T-cell (primary cell): Measurements from ENCODE around the gene RARRES1. TPM values are rescaled to one million over a fixed set of nuclear protein-coding genes. Genes with fewer than 3 reads are reported as not detected.

ENCODE experiments used
- ATAC-seq, 4 experiments: fragments of 200-7000 bp in 3 of 4; fragments of 150-1000 bp in 1 of 4; cut with Tn5 transposase; replicated peaks in 1 of 4; 1 replicate in 3 of 4; 2 replicates in 1 of 4; pipeline ENCODE4 v1.10.0; 2021; ENCODE audit warnings: moderate library complexity in 3 of 4, mild to moderate bottlenecking in 2 of 4, moderate number of reproducible peaks in 1 of 4
- CTCF ChIA-PET, 2 donors: fragments of 300-600 bp; sonication (Branson Sonifier 250); formaldehyde crosslinking; loops; one replicate each; lab custom pipeline; 2022; ENCODE audit warnings: antibody characterized with exemption in 2 of 2; lab: Charles Lee
- POLR2A ChIA-PET, 2 donors: fragments of 300-600 bp; sonication (Branson Sonifier 250); formaldehyde crosslinking; loops; one replicate each; lab custom pipeline; 2022; ENCODE audit warnings: antibody characterized with exemption in 2 of 2; lab: Charles Lee
- DNase-seq, 35 experiments: peaks; one replicate each; pipeline versions ENCODE4 v3.0.0 to v3.0.0-alpha.2; 2013 to 2023
- H3K27ac ChIP-seq: one replicate; pipeline ENCODE4 v1.5.1; 2013; ENCODE audit warnings: low read length
- H3K27me3 ChIP-seq, 2 experiments: replicated peaks in 1 of 2; 1 replicate in 1 of 2; 2 replicates in 1 of 2; pipeline versions ENCODE4 v1.6.1 to v1.7.0; 2013; ENCODE audit warnings: low read length in 1 of 2, mixed read lengths in 1 of 2; ENCODE audit not compliant: control insufficient read depth in 2 of 2, insufficient read depth in 2 of 2; ENCODE audit errors: extremely low read depth in 1 of 2
- H3K36me3 ChIP-seq, 2 donors: 1 replicate in 1 of 2; 2 replicates in 1 of 2; pipeline versions ENCODE4 v1.6.1 to v1.7.0; 2013; ENCODE audit warnings: low read length in 1 of 2; ENCODE audit not compliant: control insufficient read depth in 2 of 2, insufficient read depth in 1 of 2; ENCODE audit errors: extremely low read depth in 1 of 2
- H3K4me1 ChIP-seq, 2 experiments: 1 replicate in 1 of 2; 2 replicates in 1 of 2; pipeline versions ENCODE4 v1.6.1 to v1.7.0; 2013; ENCODE audit warnings: low read length in 2 of 2, mixed read lengths in 1 of 2; ENCODE audit not compliant: insufficient read depth in 2 of 2, control insufficient read depth in 1 of 2; ENCODE audit errors: extremely low read depth in 1 of 2
- H3K4me3 ChIP-seq, 2 donors: 1 replicate in 1 of 2; 2 replicates in 1 of 2; pipeline versions ENCODE4 v1.5.1 to v1.7.0; 2013; ENCODE audit warnings: mild to moderate bottlenecking in 2 of 2, low read length in 1 of 2, moderate library complexity in 1 of 2; ENCODE audit not compliant: control insufficient read depth in 1 of 2; ENCODE audit errors: extremely low read depth in 1 of 2
- H3K9me3 ChIP-seq: 2 replicates; pipeline ENCODE4 v1.7.0; 2013
- H3K27ac Mint-ChIP-seq, 2 donors: one replicate each; pipeline ENCODE4 v1.8.0; 2020 to 2021; ENCODE audit warnings: mild to moderate bottlenecking in 2 of 2, mixed read lengths in 2 of 2
- H3K27me3 Mint-ChIP-seq, 2 donors: one replicate each; pipeline ENCODE4 v1.8.0; 2021 to 2022; ENCODE audit warnings: mixed read lengths in 2 of 2
- H3K36me3 Mint-ChIP-seq: one replicate; pipeline ENCODE4 v1.8.0; 2021; ENCODE audit warnings: mixed read lengths
- H3K4me1 Mint-ChIP-seq, 3 donors: one replicate each; pipeline ENCODE4 v1.8.0; 2020 to 2022; ENCODE audit warnings: mixed read lengths in 3 of 3, mild to moderate bottlenecking in 1 of 3
- H3K4me3 Mint-ChIP-seq, 3 donors: one replicate each; pipeline ENCODE4 v1.8.0; 2020 to 2022; ENCODE audit warnings: mild to moderate bottlenecking in 3 of 3, mixed read lengths in 3 of 3, moderate library complexity in 3 of 3
- H3K9me3 Mint-ChIP-seq, 3 donors: one replicate each; pipeline ENCODE4 v1.8.0; 2020 to 2022; ENCODE audit warnings: mixed read lengths in 3 of 3
- WGBS: methylation state at CpG from one replicate; pipeline ENCODE4 v1.1.5; 2013; ENCODE audit warnings: missing lambda C conversion rate; ENCODE audit not compliant: insufficient coverage; 5-methylcytosine and 5-hydroxymethylcytosine counted together
- total RNA-seq, 35 experiments: library from RNA in 6 of 35; stranded (reverse) in 6 of 35; fragments of 120-200 nt in 1 of 35; gene quantifications; one replicate each; pipeline versions ENCODE4 v1.2.1 to v1.2.4 and lab custom pipeline; 2013 to 2026

The RARRES1 gene
- total RNA-seq, 5 donors from 2014 or later (not counting 1 experiment from before 2014, with no cell fraction given), result not detected

GRCh38 chr3:158771577-158771976 is 39.3 kb upstream of the RARRES1 start:
- POLR2A ChIA-PET, result no interaction called here
- no peaks in the 10 kb centered on the region for H3K27me3 Mint-ChIP-seq
- H3K27ac Mint-ChIP-seq, result no peak overlapping the region

DNA sequence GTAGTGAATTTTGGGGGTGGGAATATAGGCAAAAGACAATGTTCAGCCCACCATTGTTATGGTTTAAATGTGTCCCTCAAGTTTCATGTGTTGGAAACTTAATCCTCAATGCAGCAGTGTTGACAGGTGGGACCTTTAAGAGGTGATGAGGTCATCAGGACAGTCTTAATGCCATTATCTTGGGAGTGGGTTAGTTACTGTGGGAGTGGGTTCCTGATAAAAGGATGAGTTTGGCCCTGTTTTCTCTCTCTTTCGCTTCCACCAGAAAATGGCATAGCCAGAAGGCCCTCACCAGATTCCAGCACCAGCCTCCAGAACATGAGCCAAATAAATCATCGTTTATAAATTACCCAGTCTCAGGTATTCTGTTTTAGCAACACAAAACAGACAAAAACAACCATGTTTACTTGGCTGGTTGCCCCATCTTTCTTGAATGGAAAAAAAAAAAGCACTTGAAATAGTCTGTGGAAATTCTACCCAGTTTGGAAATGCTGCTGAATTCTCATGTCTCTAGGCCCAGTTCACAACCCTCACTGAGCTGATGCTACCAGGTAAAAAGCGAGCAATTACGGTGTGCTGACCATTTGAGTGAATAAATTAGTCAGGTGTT is 38.6 kb upstream of the RARRES1 start:
- POLR2A ChIA-PET, result no interaction called here
- no peaks in the 10 kb centered on the region for H3K36me3 ChIP-seq
- H3K27ac ChIP-seq, result no peak overlapping the region
- no peaks in the 10 kb centered on the region for H3K9me3 ChIP-seq
- H3K4me3 Mint-ChIP-seq, result no peak overlapping the region
- peaks cover 3% of the 10 kb centered on the region for H3K36me3 Mint-ChIP-seq
- no peaks in the 10 kb centered on the region for H3K4me1 ChIP-seq
- no peaks in the 10 kb centered on the region for H3K27me3 Mint-ChIP-seq
- ATAC-seq (no peak), DNase-seq (no peak)
- H3K27ac Mint-ChIP-seq, result no peak overlapping the region
- CTCF ChIA-PET, result interaction anchor here in 1 of 2 donors (0.5 kb wide), 1 partner anchor 239 kb away, joined by 3 read pairs; no protein-coding TSS in a partner anchor
- 100% methylated on average over 1 of the region's 4 CpGs for WGBS
- no peaks in the 10 kb centered on the region for H3K27me3 ChIP-seq
- peaks cover 1 to 4% (median 3%) of the 10 kb centered on the region in 3 donors for H3K4me1 Mint-ChIP-seq
- H3K9me3 Mint-ChIP-seq, result no peaks in the 10 kb centered on the region
- no peak overlapping the region for H3K4me3 ChIP-seq

More at GRCh38 chr3:158771577-158771976, 39.3 kb upstream of the RARRES1 start:
- Histone ChIP-seq H3K36me3 (no peaks in the 10 kb centered on the region), H3K27me3 (no peaks in the 10 kb centered on the region), H3K9me3 (no peaks in the 10 kb centered on the region), H3K4me3 (no peak overlapping the region), H3K27ac (no peak overlapping the region), H3K4me1 (no peaks in the 10 kb centered on the region)
- DNase-seq (no peak), ATAC-seq (no peak)
- WGBS, result 100% methylated on average over 1 of the region's 1 CpG
- H3K4me1 Mint-ChIP-seq, result peaks cover 1 to 4% (median 3%) of the 10 kb centered on the region in 3 donors
- H3K36me3 Mint-ChIP-seq, result peaks cover 3% of the 10 kb centered on the region
- CTCF ChIA-PET, result no interaction called here
- H3K4me3 Mint-ChIP-seq, result no peak overlapping the region
- H3K9me3 Mint-ChIP-seq, result no peaks in the 10 kb centered on the region

DNA sequence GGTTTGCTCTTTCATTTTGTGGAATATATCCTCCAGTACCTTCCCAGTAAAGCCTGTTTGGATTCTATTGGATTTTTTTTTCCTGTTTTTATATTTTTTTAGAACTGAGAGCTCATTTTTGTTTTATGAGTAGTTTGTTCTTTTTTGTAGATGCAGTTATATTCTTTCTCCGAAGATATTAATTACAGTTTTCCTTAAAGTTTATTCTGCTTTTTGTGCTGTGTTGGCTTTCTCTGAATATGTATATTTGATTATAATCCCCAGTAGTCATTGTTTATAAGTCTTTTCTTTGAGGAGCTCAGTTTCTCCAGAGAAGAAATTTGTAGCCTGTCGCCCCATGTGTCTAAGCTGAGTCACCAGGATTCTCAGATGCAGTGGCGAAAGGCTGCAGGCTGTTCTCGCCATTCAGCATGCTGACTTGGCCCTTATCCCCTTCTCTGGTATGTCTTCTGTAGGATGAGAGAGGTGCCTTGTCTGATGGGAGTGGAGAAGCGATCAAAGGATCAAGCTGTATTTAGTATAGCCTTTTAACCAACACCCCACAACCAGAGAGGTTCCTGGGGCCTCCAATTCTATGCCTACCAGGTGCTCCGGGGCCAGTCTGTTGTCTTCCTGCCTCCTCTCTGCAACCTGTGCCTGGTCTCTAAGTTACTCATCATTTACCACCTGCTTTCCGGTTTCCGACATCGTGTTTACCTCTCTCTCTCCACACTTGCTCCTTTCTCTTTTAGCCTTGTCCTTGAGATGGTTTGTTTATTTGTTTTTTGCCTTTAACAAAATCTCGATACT is 37.9 kb upstream of the RARRES1 start:
- Histone ChIP-seq H3K4me3 (no peak overlapping the region), H3K27me3 (no peaks in the 10 kb centered on the region), H3K27ac (no peak overlapping the region), H3K4me1 (no peaks in the 10 kb centered on the region), H3K36me3 (no peaks in the 10 kb centered on the region), H3K9me3 (no peaks in the 10 kb centered on the region)
- no peak for ATAC-seq
- ChIA-PET CTCF (interaction anchor here in 1 of 2 donors (0.5 kb wide), 1 partner anchor 238 kb away, joined by 3 read pairs; no protein-coding TSS in a partner anchor), POLR2A (no interaction called here)
- Mint-ChIP-seq H3K27me3 (no peaks in the 10 kb centered on the region), H3K9me3 (no peaks in the 10 kb centered on the region), H3K27ac (no peak overlapping the region), H3K4me3 (no peak overlapping the region), H3K36me3 (peaks cover 3% of the 10 kb centered on the region), H3K4me1 (no peaks in the 10 kb centered on the region)
- 79% methylated on average over 3 of the region's 10 CpGs for WGBS
- DNase-seq, result no peak

DNA sequence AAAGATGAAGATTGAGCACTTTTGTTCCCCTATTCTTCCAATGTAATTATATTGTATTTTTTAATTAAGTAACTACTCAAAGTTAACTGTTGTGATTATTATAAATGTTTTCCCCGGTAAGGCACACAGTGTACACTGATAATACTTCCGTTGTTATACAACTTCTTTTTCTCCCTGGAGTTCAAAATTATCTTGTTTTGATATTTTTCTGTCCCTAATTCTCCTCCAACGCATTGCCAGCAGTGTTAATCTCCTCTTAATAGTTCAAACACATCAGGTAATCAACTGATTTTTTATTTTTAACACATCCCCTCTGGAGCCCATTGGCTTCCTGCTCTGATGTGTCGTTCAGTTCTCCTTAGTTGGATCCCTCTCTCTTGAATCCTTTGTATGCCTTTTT is 37.3 kb upstream of the RARRES1 start:
- no peak overlapping the region for H3K4me3 ChIP-seq
- no peaks in the 10 kb centered on the region for H3K27me3 ChIP-seq
- ATAC-seq (no peak), DNase-seq (no peak)
- Mint-ChIP-seq H3K36me3 (peaks cover 3% of the 10 kb centered on the region), H3K27ac (no peak overlapping the region), H3K9me3 (no peaks in the 10 kb centered on the region), H3K27me3 (no peaks in the 10 kb centered on the region), H3K4me1 (no peaks in the 10 kb centered on the region), H3K4me3 (no peak overlapping the region)
- H3K9me3 ChIP-seq, result no peaks in the 10 kb centered on the region
- CTCF ChIA-PET, result no interaction called here
- no peaks in the 10 kb centered on the region for H3K4me1 ChIP-seq
- no peaks in the 10 kb centered on the region for H3K36me3 ChIP-seq
- H3K27ac ChIP-seq, result no peak overlapping the region
- POLR2A ChIA-PET, result no interaction called here
- WGBS, result 80% methylated on average over 1 of the region's 4 CpGs

DNA sequence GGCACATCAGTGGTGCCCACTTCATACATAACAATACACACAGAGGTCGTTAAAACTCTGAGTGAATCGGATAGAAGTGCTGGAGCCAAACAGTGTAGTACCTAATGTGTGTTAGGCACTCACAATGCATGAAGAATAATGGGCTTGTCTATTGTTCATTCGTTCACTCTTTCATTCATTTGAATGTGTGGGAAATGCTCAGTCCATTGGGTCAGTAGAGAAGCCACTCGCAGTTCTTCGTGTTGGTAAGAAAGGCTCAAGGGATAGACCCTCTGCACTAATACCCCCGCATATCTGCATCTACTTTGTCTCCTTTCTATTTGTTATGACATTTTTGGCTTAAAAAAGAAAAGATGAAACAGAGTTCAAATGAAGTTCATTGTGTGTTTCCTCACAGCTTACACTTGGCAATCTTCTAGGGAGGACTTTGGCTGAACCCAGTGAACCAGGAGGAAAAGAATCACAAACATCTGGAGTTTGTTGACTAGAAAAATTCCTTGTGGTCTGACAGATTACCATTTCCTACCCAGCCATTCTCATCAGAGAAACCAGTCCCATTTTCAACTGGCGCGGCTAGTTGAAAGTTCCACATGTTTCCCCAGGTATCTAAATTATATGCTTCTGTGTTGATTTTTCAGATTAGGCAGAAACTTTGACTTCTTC is 36.8 kb upstream of the RARRES1 start:
- no peaks in the 10 kb centered on the region for H3K27me3 ChIP-seq
- Mint-ChIP-seq H3K27ac (no peak overlapping the region), H3K27me3 (no peaks in the 10 kb centered on the region), H3K4me3 (no peak overlapping the region), H3K4me1 (no peaks in the 10 kb centered on the region), H3K9me3 (no peaks in the 10 kb centered on the region), H3K36me3 (peaks cover 3% of the 10 kb centered on the region)
- no peak overlapping the region for H3K27ac ChIP-seq
- no peaks in the 10 kb centered on the region for H3K36me3 ChIP-seq
- ChIA-PET POLR2A (no interaction called here), CTCF (no interaction called here)
- ATAC-seq (no peak), DNase-seq (no peak)
- no peaks in the 10 kb centered on the region for H3K4me1 ChIP-seq
- no peak overlapping the region for H3K4me3 ChIP-seq
- no CpG with 5 or more reads among the region's 8 CpGs for WGBS
- H3K9me3 ChIP-seq, result no peaks in the 10 kb centered on the region

DNA sequence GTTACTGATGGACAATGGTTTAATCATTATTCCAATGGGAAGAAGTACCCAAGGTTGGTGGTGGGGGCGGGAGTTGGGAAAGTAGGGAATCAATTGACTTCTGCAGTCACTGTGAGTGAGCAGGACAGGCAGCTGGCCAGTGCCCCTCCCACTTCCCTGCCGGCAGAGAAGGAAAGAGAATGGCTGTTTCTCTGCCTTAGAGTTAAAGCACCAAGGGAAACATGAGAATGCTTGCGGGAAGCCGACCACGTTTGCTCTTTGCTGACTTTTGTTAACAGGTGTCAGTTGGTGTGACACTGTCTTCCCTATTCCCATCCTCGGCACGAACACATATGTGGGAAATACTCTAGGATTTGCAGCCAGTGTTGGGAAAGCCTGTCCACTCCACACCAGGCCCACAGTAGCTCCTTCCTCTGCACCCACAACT is 36.1 kb upstream of the RARRES1 start:
- H3K27ac Mint-ChIP-seq, result no peak overlapping the region
- CTCF ChIA-PET, result no interaction called here
- ATAC-seq, result no peak
- H3K4me1 Mint-ChIP-seq, result no peaks in the 10 kb centered on the region
- Histone ChIP-seq H3K4me1 (no peaks in the 10 kb centered on the region), H3K27ac (no peak overlapping the region), H3K4me3 (no peak overlapping the region), H3K36me3 (no peaks in the 10 kb centered on the region), H3K9me3 (no peaks in the 10 kb centered on the region), H3K27me3 (no peaks in the 10 kb centered on the region)
- H3K36me3 Mint-ChIP-seq, result peaks cover 3% of the 10 kb centered on the region
- DNase-seq, result no peak
- no peak overlapping the region for H3K4me3 Mint-ChIP-seq
- POLR2A ChIA-PET, result no interaction called here
- H3K27me3 Mint-ChIP-seq, result no peaks in the 10 kb centered on the region
- no peaks in the 10 kb centered on the region for H3K9me3 Mint-ChIP-seq
- WGBS, result 60% methylated on average over 2 of the region's 7 CpGs
